GM12874 (cell line): ENCODE data around the gene DAB1.

ENCODE experiments used
- CTCF ChIP-seq: IDR thresholded peaks from 2 replicates; pipeline ENCODE4 v1.5.1; 2011; ENCODE audit warnings: low read depth, mild to moderate bottlenecking, control low read depth, low read length, moderate library complexity; ENCODE audit not compliant: insufficient read depth

DAB1 gene

DNA sequence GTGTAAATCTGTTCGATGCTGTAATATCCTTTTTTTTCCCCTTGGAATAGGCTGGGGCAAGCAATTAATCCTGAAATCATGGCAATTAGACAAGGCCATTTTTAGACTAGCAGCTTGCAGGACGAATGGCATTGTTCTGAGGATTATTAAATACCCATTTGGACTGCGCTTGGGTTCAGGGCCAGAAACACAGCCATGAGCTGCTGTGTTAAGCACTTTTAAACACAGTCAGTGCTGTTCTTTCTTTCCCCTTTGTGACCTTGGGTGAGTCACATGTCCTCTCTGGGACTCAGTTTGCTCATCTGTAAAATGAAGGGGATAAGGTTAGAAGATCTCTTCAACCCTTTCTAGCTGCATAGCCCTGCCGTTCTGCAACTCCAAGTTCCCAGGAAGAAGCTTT lies 399.4 kb downstream of the DAB1 start:
- no peak for TF ChIP-seq CTCF

DNA sequence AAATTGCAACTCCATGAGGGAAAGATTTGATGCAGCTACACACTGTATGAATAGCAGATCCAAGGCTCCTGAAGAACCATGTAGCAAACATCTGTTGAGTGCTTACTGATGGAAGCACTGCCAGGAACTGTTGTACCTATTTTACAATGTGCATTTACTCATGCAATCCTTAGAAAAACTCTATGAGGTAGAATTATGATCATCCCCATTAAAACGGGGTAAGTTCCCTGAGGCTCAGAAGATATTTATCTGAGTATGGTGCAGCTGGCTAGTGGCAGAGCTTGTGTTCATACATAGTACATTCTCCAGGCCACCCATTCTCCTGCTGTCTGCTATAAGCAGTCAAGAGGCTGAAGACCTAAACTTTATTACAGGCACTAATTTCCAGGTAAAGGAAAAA lies 403.6 kb downstream of the DAB1 start:
- no peak for TF ChIP-seq CTCF

- TF ChIP-seq CTCF = no peak
Measured at GRCh38 chr1:57019236-57019839, 404.5 kb downstream of the DAB1 start.

GRCh38 chr1:57018119-57018518 lies 405.7 kb downstream of the DAB1 start:
- TF ChIP-seq CTCF = no peak

- peak; percentile 48; the same call in 1 of the 2 replicates for TF ChIP-seq CTCF
Measured at GRCh38 chr1:57017717-57018116, 406.1 kb downstream of the DAB1 start.

- TF ChIP-seq CTCF = no peak
Measured at GRCh38 chr1:57017200-57017599, 406.7 kb downstream of the DAB1 start.

- no peak for TF ChIP-seq CTCF
Measured at GRCh38 chr1:57015071-57015470, 408.8 kb downstream of the DAB1 start.

DNA sequence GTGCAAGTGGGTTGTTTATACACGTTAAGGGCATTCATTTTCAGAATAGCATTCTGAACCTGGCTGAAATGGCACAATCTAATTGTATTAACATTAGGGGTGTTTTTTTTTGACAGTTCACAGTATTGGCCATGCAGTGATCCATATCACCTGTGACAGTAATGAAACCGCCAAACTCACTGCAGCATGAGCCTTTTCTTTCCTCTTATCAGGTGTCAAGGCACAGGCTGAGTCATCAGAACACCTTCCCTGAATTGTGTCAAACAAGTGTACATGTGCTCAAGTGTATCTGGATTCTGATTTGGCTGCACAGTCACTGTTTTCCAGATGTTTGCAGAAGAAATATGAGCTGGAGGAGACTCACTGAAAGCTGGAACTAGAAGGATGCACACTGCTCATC lies 410.3 kb downstream of the DAB1 start:
- TF ChIP-seq CTCF = no peak
